GM23338 (cell line): ENCODE measurements around the gene SEMA6B.

Experiments used
- EZH2 ChIP-seq: fragments of 200-600 bp; sonication (generic); IDR thresholded peaks from one replicate; pipeline ENCODE4 v1.8.0; 2017; ENCODE audit warnings: antibody characterized with exemption, mild to moderate bottlenecking, low read depth; ENCODE audit not compliant: unreplicated experiment
- EZH2phosphoT487 ChIP-seq: fragments of 200-600 bp; sonication (generic); IDR thresholded peaks from one replicate; pipeline ENCODE4 v1.8.1; 2018; ENCODE audit warnings: antibody characterized with exemption; ENCODE audit not compliant: unreplicated experiment
- JUNB ChIP-seq: IDR thresholded peaks from one replicate; pipeline ENCODE4 v1.6.1; 2016; ENCODE audit warnings: antibody characterized with exemption; ENCODE audit not compliant: unreplicated experiment
- NANOG ChIP-seq: IDR thresholded peaks from 2 replicates; pipeline ENCODE4 v1.6.1; 2016; ENCODE audit warnings: antibody characterized with exemption, borderline replicate concordance
- STAT1 ChIP-seq: IDR thresholded peaks from one replicate; pipeline ENCODE4 v1.6.1; 2016; ENCODE audit warnings: antibody characterized with exemption; ENCODE audit not compliant: unreplicated experiment
- ZNF331 ChIP-seq: fragments of 250-450 bp; sonication (Bioruptor Pico); IDR thresholded peaks from 2 replicates; pipeline ENCODE4 v1.5.0; 2020; ENCODE audit warnings: low read depth, mild to moderate bottlenecking, moderate library complexity
- TF ChIP-seq, protein P1 (sequence below), 2 experiments: fragments of 200-600 bp in 1 of 2; sonication (generic) in 1 of 2; conservative IDR thresholded peaks; 2 replicates each; pipeline versions ENCODE4 v1.5.1 to v1.6.1; 2016 to 2017; ENCODE audit warnings: antibody characterized with exemption in 2 of 2, low read depth in 2 of 2, mild to moderate bottlenecking in 2 of 2, moderate library complexity in 1 of 2
- TF ChIP-seq, protein P2 (sequence below): IDR thresholded peaks from one replicate; pipeline ENCODE4 v1.6.1; 2018; ENCODE audit warnings: antibody characterized with exemption; ENCODE audit not compliant: unreplicated experiment

DNA sequence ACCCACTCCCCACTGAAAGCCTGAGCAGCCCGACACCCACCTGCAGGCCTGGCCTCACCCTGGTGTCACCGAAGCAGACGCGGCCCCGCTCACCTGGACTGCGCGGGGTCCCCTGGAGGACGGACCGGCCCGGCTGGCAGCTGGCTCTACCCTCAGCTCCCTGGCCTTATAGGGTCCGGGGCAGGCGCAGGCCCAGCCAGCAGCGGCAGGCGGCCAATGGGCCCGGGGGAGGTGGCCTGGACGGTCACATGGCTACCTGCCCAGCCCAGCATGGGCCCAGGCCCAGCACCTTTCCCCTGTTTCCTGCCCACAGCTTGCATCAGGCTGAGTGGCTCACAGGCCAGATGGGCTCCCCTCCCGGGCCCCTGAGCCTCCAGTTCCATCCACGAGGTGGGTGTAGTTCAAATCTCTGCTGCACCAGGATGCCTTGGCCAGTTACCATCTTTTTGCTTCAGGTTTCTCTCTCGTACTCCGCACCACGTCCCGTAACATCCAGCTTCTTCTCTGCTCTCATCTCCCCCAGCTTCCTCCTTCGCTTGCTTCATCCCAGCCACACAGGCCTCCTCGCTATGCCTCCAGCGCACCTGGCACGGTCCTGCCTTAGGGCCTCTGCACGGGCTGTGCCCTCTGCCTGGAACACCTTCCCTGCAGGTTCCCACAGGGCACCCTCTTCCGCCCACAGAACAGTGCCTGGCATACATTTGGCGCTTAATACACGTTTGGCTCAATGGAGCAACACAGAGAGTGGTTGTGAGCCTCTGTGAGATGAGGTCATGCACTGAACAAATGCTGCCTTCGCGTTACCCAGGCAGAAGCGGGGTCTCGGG is 40.9 kb downstream of the SEMA6B start, which contains the start of gene PLIN4:
- TF ChIP-seq, protein P1, sequence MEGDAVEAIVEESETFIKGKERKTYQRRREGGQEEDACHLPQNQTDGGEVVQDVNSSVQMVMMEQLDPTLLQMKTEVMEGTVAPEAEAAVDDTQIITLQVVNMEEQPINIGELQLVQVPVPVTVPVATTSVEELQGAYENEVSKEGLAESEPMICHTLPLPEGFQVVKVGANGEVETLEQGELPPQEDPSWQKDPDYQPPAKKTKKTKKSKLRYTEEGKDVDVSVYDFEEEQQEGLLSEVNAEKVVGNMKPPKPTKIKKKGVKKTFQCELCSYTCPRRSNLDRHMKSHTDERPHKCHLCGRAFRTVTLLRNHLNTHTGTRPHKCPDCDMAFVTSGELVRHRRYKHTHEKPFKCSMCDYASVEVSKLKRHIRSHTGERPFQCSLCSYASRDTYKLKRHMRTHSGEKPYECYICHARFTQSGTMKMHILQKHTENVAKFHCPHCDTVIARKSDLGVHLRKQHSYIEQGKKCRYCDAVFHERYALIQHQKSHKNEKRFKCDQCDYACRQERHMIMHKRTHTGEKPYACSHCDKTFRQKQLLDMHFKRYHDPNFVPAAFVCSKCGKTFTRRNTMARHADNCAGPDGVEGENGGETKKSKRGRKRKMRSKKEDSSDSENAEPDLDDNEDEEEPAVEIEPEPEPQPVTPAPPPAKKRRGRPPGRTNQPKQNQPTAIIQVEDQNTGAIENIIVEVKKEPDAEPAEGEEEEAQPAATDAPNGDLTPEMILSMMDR (conservative IDR thresholded peaks at IDR 0.05; ENCODE audit: low read depth in 2 of 2) = no peak
- TF ChIP-seq EZH2 = no peak
- TF ChIP-seq JUNB = no peak
- TF ChIP-seq NANOG = no peak
- no peak for TF ChIP-seq STAT1
- TF ChIP-seq ZNF331 (CRISPR knock-in tag) = no peak
- TF ChIP-seq EZH2phosphoT487 = no peak
- TF ChIP-seq, protein P2, sequence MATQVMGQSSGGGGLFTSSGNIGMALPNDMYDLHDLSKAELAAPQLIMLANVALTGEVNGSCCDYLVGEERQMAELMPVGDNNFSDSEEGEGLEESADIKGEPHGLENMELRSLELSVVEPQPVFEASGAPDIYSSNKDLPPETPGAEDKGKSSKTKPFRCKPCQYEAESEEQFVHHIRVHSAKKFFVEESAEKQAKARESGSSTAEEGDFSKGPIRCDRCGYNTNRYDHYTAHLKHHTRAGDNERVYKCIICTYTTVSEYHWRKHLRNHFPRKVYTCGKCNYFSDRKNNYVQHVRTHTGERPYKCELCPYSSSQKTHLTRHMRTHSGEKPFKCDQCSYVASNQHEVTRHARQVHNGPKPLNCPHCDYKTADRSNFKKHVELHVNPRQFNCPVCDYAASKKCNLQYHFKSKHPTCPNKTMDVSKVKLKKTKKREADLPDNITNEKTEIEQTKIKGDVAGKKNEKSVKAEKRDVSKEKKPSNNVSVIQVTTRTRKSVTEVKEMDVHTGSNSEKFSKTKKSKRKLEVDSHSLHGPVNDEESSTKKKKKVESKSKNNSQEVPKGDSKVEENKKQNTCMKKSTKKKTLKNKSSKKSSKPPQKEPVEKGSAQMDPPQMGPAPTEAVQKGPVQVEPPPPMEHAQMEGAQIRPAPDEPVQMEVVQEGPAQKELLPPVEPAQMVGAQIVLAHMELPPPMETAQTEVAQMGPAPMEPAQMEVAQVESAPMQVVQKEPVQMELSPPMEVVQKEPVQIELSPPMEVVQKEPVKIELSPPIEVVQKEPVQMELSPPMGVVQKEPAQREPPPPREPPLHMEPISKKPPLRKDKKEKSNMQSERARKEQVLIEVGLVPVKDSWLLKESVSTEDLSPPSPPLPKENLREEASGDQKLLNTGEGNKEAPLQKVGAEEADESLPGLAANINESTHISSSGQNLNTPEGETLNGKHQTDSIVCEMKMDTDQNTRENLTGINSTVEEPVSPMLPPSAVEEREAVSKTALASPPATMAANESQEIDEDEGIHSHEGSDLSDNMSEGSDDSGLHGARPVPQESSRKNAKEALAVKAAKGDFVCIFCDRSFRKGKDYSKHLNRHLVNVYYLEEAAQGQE = no peak
